ENCODE measurements around the gene MND1.

DNA sequence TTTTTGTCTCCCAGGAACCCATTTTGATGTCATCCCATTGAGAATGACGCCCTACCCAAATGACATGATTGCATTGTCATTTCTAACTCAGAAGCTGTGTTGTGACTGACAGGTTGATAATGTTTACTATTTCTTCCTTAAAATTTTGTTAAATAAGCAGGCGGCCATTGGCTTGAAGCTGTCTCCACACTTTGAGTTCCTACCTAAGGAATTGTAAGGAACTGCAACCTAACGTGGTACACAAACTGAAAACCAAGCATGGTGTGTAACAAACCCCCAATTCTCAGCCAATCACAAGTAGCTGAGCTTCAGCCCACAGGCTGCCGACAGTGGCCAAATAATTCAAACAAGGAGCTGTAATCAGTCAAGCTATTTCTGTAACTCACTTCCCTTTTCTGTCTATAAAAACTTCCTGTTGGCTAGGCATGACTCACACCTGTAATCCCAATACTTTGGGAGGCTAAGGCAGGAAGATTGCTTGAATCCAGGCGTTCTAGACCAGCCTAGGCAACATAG lies 2.9 kb upstream of the MND1 start:
- TF ChIP-seq, protein P1, sequence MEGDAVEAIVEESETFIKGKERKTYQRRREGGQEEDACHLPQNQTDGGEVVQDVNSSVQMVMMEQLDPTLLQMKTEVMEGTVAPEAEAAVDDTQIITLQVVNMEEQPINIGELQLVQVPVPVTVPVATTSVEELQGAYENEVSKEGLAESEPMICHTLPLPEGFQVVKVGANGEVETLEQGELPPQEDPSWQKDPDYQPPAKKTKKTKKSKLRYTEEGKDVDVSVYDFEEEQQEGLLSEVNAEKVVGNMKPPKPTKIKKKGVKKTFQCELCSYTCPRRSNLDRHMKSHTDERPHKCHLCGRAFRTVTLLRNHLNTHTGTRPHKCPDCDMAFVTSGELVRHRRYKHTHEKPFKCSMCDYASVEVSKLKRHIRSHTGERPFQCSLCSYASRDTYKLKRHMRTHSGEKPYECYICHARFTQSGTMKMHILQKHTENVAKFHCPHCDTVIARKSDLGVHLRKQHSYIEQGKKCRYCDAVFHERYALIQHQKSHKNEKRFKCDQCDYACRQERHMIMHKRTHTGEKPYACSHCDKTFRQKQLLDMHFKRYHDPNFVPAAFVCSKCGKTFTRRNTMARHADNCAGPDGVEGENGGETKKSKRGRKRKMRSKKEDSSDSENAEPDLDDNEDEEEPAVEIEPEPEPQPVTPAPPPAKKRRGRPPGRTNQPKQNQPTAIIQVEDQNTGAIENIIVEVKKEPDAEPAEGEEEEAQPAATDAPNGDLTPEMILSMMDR (conservative IDR thresholded peaks at IDR 0.05; ENCODE audit: low read length): no peak
- no peak for TF ChIP-seq EZH2phosphoT487 (IDR thresholded peaks at IDR 0.05; ENCODE audit: borderline replicate concordance)
